ENCODE data around the gene GSG1. TPM values are rescaled to one million over a fixed set of nuclear protein-coding genes. Genes with fewer than 3 reads are reported as not detected.

Gene GSG1
- total and polyA plus RNA-seq, 2 of the 8 experiments (the other 6 are each of a cell fraction or from before 2014, with no cell fraction given) = 0.89 to 1.4 TPM

DNA sequence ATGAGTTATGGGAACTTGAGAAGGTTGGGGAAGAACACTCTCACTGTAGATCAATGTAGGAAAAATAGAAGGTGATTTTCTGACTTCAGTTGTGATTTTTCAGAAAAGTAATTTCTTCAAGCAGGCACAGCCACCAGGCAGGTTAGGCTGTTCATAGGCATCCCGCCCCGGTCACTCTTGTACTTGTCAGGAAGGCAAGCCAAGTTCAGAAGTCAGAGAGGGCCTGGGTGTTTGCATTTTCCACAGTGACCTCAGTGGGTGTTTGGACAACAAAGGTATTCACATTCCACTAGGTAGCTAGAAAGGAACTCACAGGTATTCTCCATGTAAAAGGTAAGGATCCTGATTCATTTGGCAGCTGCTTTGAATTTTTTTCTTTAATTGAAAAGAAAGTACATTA is 62.2 kb downstream of the GSG1 start (continued):
- TF ChIP-seq, protein P1, sequence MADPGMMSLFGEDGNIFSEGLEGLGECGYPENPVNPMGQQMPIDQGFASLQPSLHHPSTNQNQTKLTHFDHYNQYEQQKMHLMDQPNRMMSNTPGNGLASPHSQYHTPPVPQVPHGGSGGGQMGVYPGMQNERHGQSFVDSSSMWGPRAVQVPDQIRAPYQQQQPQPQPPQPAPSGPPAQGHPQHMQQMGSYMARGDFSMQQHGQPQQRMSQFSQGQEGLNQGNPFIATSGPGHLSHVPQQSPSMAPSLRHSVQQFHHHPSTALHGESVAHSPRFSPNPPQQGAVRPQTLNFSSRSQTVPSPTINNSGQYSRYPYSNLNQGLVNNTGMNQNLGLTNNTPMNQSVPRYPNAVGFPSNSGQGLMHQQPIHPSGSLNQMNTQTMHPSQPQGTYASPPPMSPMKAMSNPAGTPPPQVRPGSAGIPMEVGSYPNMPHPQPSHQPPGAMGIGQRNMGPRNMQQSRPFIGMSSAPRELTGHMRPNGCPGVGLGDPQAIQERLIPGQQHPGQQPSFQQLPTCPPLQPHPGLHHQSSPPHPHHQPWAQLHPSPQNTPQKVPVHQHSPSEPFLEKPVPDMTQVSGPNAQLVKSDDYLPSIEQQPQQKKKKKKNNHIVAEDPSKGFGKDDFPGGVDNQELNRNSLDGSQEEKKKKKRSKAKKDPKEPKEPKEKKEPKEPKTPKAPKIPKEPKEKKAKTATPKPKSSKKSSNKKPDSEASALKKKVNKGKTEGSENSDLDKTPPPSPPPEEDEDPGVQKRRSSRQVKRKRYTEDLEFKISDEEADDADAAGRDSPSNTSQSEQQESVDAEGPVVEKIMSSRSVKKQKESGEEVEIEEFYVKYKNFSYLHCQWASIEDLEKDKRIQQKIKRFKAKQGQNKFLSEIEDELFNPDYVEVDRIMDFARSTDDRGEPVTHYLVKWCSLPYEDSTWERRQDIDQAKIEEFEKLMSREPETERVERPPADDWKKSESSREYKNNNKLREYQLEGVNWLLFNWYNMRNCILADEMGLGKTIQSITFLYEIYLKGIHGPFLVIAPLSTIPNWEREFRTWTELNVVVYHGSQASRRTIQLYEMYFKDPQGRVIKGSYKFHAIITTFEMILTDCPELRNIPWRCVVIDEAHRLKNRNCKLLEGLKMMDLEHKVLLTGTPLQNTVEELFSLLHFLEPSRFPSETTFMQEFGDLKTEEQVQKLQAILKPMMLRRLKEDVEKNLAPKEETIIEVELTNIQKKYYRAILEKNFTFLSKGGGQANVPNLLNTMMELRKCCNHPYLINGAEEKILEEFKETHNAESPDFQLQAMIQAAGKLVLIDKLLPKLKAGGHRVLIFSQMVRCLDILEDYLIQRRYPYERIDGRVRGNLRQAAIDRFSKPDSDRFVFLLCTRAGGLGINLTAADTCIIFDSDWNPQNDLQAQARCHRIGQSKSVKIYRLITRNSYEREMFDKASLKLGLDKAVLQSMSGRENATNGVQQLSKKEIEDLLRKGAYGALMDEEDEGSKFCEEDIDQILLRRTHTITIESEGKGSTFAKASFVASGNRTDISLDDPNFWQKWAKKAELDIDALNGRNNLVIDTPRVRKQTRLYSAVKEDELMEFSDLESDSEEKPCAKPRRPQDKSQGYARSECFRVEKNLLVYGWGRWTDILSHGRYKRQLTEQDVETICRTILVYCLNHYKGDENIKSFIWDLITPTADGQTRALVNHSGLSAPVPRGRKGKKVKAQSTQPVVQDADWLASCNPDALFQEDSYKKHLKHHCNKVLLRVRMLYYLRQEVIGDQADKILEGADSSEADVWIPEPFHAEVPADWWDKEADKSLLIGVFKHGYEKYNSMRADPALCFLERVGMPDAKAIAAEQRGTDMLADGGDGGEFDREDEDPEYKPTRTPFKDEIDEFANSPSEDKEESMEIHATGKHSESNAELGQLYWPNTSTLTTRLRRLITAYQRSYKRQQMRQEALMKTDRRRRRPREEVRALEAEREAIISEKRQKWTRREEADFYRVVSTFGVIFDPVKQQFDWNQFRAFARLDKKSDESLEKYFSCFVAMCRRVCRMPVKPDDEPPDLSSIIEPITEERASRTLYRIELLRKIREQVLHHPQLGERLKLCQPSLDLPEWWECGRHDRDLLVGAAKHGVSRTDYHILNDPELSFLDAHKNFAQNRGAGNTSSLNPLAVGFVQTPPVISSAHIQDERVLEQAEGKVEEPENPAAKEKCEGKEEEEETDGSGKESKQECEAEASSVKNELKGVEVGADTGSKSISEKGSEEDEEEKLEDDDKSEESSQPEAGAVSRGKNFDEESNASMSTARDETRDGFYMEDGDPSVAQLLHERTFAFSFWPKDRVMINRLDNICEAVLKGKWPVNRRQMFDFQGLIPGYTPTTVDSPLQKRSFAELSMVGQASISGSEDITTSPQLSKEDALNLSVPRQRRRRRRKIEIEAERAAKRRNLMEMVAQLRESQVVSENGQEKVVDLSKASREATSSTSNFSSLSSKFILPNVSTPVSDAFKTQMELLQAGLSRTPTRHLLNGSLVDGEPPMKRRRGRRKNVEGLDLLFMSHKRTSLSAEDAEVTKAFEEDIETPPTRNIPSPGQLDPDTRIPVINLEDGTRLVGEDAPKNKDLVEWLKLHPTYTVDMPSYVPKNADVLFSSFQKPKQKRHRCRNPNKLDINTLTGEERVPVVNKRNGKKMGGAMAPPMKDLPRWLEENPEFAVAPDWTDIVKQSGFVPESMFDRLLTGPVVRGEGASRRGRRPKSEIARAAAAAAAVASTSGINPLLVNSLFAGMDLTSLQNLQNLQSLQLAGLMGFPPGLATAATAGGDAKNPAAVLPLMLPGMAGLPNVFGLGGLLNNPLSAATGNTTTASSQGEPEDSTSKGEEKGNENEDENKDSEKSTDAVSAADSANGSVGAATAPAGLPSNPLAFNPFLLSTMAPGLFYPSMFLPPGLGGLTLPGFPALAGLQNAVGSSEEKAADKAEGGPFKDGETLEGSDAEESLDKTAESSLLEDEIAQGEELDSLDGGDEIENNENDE (IDR thresholded peaks at IDR 0.05; ENCODE audit: insufficient replicate concordance, low read length) = no peak
- TF ChIP-seq YY1 (IDR thresholded peaks at IDR 0.05; ENCODE audit: low read depth, low read length) (no peak), CREB1 (IDR thresholded peaks at IDR 0.05) (no peak), KDM1A (IDR thresholded peaks at IDR 0.05; ENCODE audit: borderline replicate concordance, low read length) (no peak), TBP (IDR thresholded peaks at IDR 0.05; ENCODE audit: low read depth, low read length) (no peak)

Measured in H1 (cell line).